DMS 273 treated with DMSO at 0.1 percent for 48 hours (cell line): ENCODE data around the gene PLA2G2D.

Experiments
- DNase-seq: peaks from one replicate; lab custom pipeline; 2025; lab: John Stamatoyannopoulos, UW

PLA2G2D gene

DNA sequence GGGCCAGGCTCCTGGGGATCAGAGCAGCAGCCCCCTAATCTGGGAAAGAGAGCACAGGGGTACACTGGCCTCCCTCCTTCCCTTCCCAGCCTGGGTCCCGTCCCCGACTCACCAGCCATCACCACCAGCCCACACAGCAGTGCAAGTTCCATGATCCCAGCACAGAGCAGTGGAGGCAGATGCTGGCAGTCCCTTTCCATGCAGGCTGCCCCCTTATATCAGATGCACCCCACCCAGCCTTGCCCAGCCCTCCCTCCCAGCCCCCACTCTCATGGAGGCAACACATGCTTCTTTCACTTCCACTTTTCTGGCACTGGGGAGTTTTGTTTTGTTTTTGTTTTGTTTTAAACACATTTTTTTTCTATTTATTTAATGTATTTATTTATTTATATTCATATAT, at the start of gene PLA2G2D:
TSS of gene PLA2G2D (minus strand) at position 190 of the 400 bp plus-strand sequence. CDS start at position 152, 38 bp downstream.
- DNase-seq: no peak

- DNase-seq: no peak
These were observed 49.5 kb upstream of the PLA2G2D start for GRCh38 chr1:20168564-20169491.

GRCh38 chr1:20167126-20167525, 47.8 kb upstream of the PLA2G2D start:
- DNase-seq: no peak

- no peak for DNase-seq
These were observed 46.7 kb upstream of the PLA2G2D start for GRCh38 chr1:20166051-20166450.

DNA sequence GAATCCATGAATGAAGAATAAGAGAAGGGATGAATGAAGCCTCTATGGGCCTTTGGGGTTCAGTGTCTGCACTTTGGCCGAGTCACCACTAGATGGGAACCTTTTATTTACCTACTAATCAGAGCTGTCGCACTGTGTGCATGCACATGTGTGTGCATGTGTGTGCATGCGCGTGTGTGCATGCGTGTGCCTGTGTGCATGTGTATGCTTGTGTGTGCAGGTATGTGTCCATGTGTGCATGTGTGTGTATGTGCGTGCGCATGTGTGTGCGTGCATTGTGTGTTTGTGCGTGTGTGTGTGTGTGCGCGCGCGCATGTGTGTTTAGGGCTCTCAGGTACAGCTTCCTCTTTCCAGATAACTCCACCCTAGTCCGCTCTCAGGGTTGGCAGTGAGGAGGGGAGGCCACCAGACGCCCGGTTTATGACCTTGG, 46.2 kb upstream of the PLA2G2D start:
- no peak for DNase-seq

DNA sequence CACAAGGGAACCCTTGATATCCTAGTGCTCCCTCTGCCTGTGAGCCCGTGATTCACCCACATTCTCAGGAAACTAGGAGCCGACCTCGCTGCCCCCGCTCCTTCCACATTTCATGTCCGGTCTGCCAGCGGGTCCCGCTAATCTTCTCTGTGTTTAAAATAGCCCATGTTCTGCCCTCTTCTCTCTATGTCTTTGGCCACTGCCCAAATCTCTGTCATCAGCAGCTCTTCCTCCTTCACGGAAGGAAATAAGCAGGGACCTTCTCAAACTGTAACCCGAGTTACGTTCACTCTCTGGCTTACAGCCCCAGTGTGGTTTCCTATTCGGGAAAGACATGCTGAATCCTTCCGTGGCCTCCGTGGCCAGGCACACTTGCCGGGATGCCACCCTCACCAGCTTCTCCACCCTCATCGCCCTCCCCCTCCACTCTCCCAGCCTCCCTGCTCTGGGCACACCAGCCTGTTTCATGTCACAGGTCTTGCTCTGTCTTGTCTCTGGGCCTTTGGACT, 45.4 kb upstream of the PLA2G2D start:
- DNase-seq: no peak

- DNase-seq: no peak
These were observed 40.7 kb upstream of the PLA2G2D start for GRCh38 chr1:20160034-20160433.

GRCh38 chr1:20158358-20159070, 39.2 kb upstream of the PLA2G2D start:
- DNase-seq: no peak

DNA sequence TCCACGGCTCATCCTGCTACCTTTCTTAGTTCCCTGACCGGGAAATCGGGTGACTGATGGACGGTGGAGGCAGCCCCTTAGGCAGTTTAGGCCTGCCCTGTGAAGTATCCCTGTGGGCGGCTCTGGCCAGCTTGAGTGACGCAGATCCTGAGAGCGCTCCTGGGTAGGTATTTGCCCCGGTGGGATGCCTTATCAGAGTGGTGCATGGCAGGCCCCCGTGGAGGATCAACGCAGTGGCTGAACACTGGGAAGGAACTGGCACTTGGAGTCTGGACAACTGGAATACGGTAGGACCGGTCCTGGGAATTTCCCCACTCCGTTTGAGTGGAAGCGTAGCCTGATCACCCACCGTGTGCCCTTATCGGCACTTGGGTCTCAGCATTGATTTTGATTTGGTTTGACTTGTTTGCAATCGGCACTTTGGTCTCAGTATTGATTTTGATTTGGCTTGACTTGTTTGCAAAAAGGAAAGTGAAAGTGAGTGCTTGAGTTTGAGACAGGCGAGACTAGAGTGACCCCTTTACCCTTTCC, 35.0 kb upstream of the PLA2G2D start:
- no peak for DNase-seq

GRCh38 chr1:20153000-20153418, 33.7 kb upstream of the PLA2G2D start:
- DNase-seq: no peak

DNA sequence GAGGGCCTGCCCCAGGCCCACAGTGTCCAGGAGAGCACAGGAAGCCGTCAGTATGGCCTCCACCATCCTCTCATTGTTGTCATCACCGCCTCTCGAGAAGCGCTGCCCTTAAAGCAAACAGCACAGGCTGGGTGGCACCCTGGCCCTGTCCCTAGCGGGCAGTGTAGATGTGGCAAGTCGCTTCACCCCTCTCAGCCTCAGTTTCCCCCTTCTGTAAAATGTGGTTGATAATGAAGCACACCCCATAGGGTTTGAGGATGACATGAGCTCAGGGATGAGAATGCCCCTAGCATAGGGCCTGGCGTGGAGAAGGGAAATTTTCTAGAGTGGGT, 33.2 kb upstream of the PLA2G2D start:
- no peak for DNase-seq

DNA sequence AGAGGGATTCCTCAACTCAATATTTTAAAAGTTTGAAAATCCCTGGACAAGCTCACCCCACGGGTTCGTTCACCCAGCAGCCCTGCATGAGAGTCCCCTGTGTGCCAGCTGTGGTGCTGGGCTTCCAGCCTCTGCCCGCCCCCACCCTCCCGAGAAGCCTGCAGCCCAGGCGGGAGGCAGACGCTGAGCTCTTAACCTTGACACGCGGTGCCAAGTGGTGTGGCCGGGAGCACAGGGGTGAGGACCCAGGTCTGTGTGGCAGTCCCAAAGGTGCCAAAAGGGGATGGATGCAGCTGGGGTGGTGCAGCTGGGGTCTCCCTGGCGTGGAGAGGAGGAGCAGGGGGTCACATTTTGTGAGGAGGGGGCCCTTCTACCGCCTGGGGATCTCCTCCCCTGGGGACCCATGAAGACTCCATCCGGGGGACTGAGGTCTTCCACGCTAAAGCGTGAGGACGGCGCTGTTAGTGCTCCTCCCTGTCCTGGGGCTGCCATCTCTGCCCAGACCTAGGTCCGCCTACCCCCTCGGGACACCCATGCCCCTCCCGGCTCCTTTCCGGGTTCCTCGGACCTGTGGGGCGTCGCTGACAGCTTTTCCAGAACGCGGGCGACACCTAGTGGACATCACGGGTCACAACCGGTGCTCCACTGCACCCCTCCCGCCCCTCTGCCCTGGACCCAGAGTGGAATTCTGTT, 32.7 kb upstream of the PLA2G2D start:
- peak; percentile 24 for DNase-seq

DNA sequence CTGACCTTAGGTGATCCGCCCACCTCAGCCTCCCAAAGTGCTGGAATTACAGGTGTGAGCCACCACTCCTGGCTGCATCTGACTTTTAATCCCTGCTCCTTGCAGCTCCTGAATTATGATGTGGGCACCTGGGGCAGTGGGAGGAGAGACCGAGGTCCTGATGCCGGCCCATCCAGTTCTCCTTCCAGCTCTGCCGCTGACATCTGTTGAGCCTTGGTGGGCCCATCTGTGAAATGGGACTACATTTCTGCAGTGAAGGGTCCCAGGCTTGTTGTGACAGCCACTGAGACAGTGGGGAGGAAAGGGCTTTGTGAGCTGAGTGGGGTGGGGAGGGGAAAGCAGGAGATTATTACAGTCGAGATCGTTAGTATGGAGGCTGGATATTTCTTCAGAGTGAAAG, 31.6 kb upstream of the PLA2G2D start:
- DNase-seq: no peak

GRCh38 chr1:20150326-20150705, 31.0 kb upstream of the PLA2G2D start:
- no peak for DNase-seq

- no peak for DNase-seq
These were observed 30.4 kb upstream of the PLA2G2D start for GRCh38 chr1:20149601-20150325.

DNA sequence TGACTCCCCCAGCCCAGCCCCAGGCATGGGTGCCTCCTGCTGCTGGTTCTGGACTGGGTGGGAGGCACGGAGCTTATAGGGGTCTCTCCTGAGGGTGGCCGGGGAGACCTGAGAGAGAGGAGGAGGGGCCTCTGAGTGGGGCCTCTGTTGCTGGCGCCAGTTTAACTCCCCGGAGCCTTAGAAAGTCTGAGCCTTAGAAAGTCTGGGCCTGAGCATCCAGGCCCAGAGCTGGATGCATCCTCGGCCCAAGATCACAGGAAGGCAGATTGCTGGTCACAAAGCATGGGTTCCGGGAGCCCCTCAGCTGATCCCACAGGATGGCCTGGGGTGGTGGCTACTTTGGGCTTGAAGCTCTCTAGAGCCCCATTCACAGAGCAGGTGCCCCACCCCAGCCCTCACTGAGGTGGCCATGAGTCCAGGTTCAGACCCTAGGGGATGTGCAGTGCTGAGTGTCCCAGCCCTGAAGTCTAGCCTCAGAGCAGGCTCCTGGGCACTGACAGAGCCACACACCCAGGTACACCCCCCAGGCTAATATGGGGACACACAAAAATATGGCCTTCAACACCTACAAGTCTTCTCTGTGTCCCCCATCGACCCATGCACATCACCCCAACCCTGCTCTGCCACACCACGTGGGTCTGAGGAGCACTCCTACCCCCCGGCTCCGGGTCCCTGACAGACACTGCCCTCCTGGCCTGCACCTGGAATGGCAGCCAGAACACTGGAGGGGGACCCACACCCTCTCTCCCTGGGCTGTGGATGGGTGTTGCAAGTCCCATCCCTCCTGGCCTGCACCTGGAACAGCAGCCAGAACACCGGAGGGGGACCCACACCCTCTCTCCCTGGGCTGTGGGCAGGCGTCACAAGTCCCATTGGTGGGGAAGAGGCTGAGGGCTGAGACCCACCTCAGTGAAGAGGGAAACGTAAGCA, 29.5 kb upstream of the PLA2G2D start:
- no peak for DNase-seq

DNA sequence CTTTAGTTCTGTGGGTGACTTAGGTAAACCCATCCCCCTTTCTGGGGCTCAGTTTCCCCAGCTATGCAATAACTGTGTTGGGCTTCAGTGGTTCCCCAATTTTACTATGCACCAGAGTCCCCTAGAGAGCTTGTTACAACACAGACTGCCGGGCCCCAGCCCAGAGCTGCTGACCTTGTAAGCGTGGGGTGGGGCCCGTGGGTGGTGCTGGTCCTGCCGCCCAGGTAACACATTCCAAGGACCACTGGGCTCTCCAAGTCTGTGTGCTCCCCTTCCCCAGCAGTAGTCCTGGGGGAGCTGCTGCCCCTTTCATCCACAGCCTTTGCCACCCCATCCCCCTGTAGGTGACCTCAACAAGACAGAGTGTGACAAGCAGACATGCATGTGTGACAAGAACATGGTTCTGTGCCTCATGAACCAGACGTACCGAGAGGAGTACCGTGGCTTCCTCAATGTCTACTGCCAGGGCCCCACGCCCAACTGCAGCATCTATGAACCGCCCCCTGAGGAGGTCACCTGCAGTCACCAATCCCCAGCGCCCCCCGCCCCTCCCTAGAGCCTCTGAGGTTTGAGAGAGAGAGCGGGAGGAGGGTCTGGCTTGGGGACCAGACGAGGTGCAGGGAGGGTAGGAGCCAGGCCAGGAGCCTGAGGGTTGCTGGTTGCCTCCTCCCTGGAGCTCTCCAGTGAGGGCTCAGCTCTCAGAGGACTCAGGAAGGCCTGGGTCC, 28.7 kb upstream of the PLA2G2D start:
- DNase-seq: no peak

DNA sequence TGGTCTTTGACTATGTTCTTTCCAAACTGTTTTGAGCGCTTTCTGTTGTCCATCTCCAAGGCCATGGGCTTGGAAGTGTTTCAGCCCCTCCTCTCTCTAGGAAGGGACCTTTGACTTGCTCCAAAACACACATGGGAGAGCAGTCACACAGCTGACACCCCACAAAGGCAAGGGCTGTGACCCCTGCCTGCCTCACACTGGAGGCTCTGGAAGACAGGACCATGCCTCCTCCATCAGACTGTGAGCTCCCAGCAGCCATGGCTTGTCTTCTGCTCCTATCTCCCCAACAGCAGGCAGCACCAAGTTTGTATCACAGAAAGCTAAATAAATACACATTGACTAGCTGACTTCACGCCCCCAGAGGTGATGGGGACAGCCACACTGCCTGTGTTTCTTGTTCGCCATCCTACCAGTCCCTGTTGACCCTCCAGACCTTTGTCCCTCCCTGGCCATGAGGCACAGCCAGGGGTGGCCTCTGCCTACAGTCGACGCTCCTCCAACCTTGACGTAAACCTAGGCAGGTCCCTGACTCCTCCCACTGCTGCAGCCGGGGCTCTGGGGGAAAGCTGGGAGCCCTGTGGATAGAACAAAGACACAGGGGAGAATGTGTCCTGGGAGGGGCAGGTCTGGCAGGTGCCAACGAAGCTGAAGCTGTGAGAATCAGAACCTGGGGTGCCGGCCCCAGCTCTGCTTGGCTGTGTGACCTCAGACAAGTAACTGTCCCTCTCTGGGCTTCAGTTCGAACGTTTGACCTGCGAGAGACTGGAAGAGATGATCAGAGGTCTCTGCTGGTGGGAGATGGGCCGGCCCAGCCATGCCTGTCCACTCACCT, 24.6 kb upstream of the PLA2G2D start:
- no peak for DNase-seq

DNA sequence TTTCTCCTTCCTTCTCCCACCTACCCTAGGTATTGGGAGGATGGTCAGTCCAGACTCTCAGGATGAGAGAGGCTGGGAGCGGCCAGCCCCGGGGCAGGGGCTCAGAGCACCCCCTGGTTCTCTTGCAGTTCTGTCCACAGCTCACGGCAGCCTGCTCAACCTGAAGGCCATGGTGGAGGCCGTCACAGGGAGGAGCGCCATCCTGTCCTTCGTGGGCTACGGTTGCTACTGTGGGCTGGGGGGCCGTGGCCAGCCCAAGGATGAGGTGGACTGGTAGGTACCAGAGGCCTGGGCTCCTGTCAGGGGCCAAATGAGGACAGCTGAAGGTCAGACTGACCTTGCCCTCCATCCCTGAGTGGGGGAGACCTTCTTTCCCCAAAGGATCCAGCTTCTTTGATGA, 24.0 kb upstream of the PLA2G2D start:
- no peak for DNase-seq
